CD14-positive monocyte (primary cell): ENCODE measurements around the gene FAAP20. TPM values are rescaled to one million over a fixed set of nuclear protein-coding genes. Genes with fewer than 3 reads are reported as not detected.

Experiments
- DNase-seq, 3 donors: peaks; one replicate each; pipeline ENCODE4 v3.0.0-alpha.2; 2011 to 2022
- H2AFZ ChIP-seq: 2 replicates; pipeline ENCODE4 v1.6.0; 2012; ENCODE audit warnings: mild to moderate bottlenecking, low read depth, low read length, inconsistent platforms; ENCODE audit not compliant: insufficient read depth, poor library complexity, severe bottlenecking
- H3K27ac ChIP-seq, 2 donors: 1 replicate in 1 of 2; 2 replicates in 1 of 2; pipeline ENCODE4 v1.5.1; 2012 to 2013; ENCODE audit warnings: low read length in 2 of 2, control low read depth in 1 of 2, inconsistent platforms in 1 of 2, low read depth in 1 of 2, mild to moderate bottlenecking in 1 of 2
- H3K27me3 ChIP-seq, 2 donors: one replicate each; pipeline versions ENCODE4 v1.6.0 to v1.6.1; 2011 to 2013; ENCODE audit warnings: low read length in 2 of 2; ENCODE audit not compliant: control insufficient read depth in 2 of 2, insufficient read depth in 2 of 2
- H3K36me3 ChIP-seq, 2 donors: replicated peaks in 1 of 2; 1 replicate in 1 of 2; 2 replicates in 1 of 2; pipeline versions ENCODE4 v1.5.1 to v1.6.1; 2012 to 2013; ENCODE audit warnings: low read length in 2 of 2, control low read depth in 1 of 2, inconsistent platforms in 1 of 2, mild to moderate bottlenecking in 1 of 2; ENCODE audit not compliant: insufficient read depth in 2 of 2, control insufficient read depth in 1 of 2
- H3K4me1 ChIP-seq, 2 donors: 1 replicate in 1 of 2; 2 replicates in 1 of 2; pipeline versions ENCODE4 v1.5.1 to v1.6.1; 2012 to 2013; ENCODE audit warnings: low read length in 2 of 2, control low read depth in 1 of 2, inconsistent platforms in 1 of 2, mild to moderate bottlenecking in 1 of 2, moderate library complexity in 1 of 2; ENCODE audit not compliant: insufficient read depth in 2 of 2, control insufficient read depth in 1 of 2
- H3K4me2 ChIP-seq: replicated peaks from 2 replicates; pipeline ENCODE3; 2012; ENCODE audit warnings: low read length, moderate library complexity, mild to moderate bottlenecking; ENCODE audit not compliant: poor library complexity, severe bottlenecking; ENCODE audit errors: extremely low read depth
- H3K4me3 ChIP-seq, 3 experiments: fragments of 200-600 bp in 1 of 3; sonication (generic) in 1 of 3; replicated peaks in 1 of 3; 1 replicate in 2 of 3; 2 replicates in 1 of 3; pipeline ENCODE4 v1.5.1; 2011 to 2013; ENCODE audit warnings: low read length in 3 of 3, mild to moderate bottlenecking in 3 of 3, control low read depth in 2 of 3, low read depth in 2 of 3, inconsistent platforms in 1 of 3, moderate library complexity in 1 of 3
- H3K79me2 ChIP-seq: 2 replicates; pipeline ENCODE4 v1.6.0; 2012; ENCODE audit warnings: mild to moderate bottlenecking, control low read depth, inconsistent platforms, low read length, moderate library complexity; ENCODE audit not compliant: insufficient read depth
- H3K9ac ChIP-seq: 2 replicates; pipeline ENCODE4 v1.6.0; 2017; ENCODE audit warnings: low read length, mild to moderate bottlenecking; ENCODE audit not compliant: insufficient read depth, poor library complexity, severe bottlenecking
- H3K9me3 ChIP-seq, 2 donors: replicated peaks in 1 of 2; 1 replicate in 1 of 2; 2 replicates in 1 of 2; pipeline versions ENCODE4 v1.5.1 to v1.6.1; 2012 to 2013; ENCODE audit warnings: low read length in 2 of 2, control low read depth in 1 of 2; ENCODE audit not compliant: control insufficient read depth in 1 of 2, insufficient read depth in 1 of 2
- H4K20me1 ChIP-seq: 2 replicates; pipeline ENCODE4 v1.6.0; 2012; ENCODE audit warnings: mild to moderate bottlenecking, low read length, control low read depth, moderate library complexity; ENCODE audit not compliant: insufficient read depth
- H3K27ac Mint-ChIP-seq, 7 donors: one replicate each; pipeline ENCODE4 v1.8.0; 2020; ENCODE audit warnings: mild to moderate bottlenecking in 7 of 7, mixed read lengths in 7 of 7, moderate library complexity in 6 of 7, inconsistent platforms in 2 of 7
- H3K27me3 Mint-ChIP-seq, 3 donors: one replicate each; pipeline ENCODE4 v1.8.0; 2021 to 2022; ENCODE audit warnings: low read depth in 3 of 3, mild to moderate bottlenecking in 3 of 3, mixed read lengths in 3 of 3, moderate library complexity in 3 of 3, inconsistent platforms in 1 of 3
- H3K36me3 Mint-ChIP-seq, 2 donors: one replicate each; pipeline ENCODE4 v1.8.0; 2020; ENCODE audit warnings: mixed read lengths in 2 of 2, inconsistent platforms in 1 of 2, mild to moderate bottlenecking in 1 of 2
- H3K4me1 Mint-ChIP-seq: one replicate; pipeline ENCODE4 v1.8.0; 2020; ENCODE audit warnings: mild to moderate bottlenecking, mixed read lengths
- H3K4me3 Mint-ChIP-seq, 2 donors: one replicate each; pipeline ENCODE4 v1.8.0; 2020; ENCODE audit warnings: mild to moderate bottlenecking in 2 of 2, mixed read lengths in 2 of 2, moderate library complexity in 1 of 2
- H3K9me3 Mint-ChIP-seq, 7 donors: one replicate each; pipeline ENCODE4 v1.8.0; 2020 to 2022; ENCODE audit warnings: mixed read lengths in 7 of 7, mild to moderate bottlenecking in 6 of 7, moderate library complexity in 6 of 7, inconsistent platforms in 2 of 7
- WGBS: methylation state at CpG from one replicate; pipeline ENCODE4 v1.1.5; 2013; ENCODE audit warnings: missing lambda C conversion rate; ENCODE audit not compliant: insufficient coverage; 5-methylcytosine and 5-hydroxymethylcytosine counted together
- intact Hi-C, 2 donors: fragments of 100-400 bp; cut with micrococcal nuclease; formaldehyde crosslinking; loops; one replicate each; pipeline versions ENCODE4 v1.15.0 to v1.15.1; 2023
- polyA plus RNA-seq, 3 donors: library from polyadenylated mRNA; depleted of rRNA in 1 of 3; unstranded in 2 of 3; stranded (reverse) in 1 of 3; fragments of 300-500 nt in 2 of 3; fragments of >200 nt in 1 of 3; fragmentation: Illumina TruSeq in 2 of 3; gene quantifications; 1 replicate in 2 of 3; 2 replicates in 1 of 3; pipeline ENCODE4 v1.2.3, GENCODE V29; 2012 to 2021
- TF ChIP-seq, protein P1 (sequence below): fragments of 200-600 bp; IDR thresholded peaks from one replicate; pipeline ENCODE4 v1.8.0; 2022; ENCODE audit warnings: antibody characterized with exemption, mild to moderate bottlenecking

Gene FAAP20
- polyA plus RNA-seq, 3 donors: 11.8 to 49.3 (median 35.1) TPM

DNA sequence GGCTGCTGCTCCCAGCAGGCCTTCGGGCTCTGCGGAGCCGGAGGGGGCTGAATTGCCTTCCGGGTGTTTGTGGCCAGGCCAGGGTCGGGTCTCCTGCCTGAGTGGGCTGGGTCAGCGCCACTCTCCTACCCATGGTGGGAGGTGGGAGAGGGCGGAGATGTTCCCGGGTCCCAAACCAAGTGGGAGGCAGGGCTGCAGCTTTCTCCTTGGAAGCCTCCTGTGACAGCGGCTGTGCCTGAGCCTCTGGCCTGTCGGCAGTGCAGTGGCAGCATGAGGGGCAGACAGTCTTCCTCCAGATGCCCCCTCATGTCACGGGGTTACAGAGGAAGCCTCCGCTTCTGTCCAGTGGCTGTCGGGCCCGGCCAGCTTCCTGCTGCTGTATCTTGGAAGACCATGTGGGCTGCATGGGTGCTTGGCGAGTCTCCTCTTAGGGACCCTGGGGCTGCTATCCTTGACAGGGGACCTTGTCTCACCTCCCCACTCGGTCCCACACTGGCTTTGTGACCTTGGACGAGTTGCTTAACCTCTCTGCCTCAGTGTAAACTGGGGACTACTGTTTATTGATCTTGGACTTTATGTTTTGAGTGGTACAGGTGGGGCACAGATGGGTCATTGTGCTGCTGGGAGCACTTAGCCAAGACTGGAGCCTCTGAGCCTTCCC, 37.8 kb upstream of the FAAP20 start:
- Mint-ChIP-seq H3K27ac (peak overlapping the region; percentile 38 to 92 (median 88)), H3K4me1 (peaks cover 80% of the 10 kb centered on the region), H3K4me3 (peak overlapping the region; percentile 99 to 100), H3K9me3 (peaks cover 0 to 5% (median 0%) of the 10 kb centered on the region in 7 donors), H3K36me3 (peaks cover 21 to 39% of the 10 kb centered on the region in 2 donors), H3K27me3 (peaks cover 1 to 16% (median 2%) of the 10 kb centered on the region in 3 donors)
- Histone ChIP-seq H3K9me3 (no peaks in the 10 kb centered on the region), H3K36me3 (no peaks in the 10 kb centered on the region), H3K27ac (peak overlapping the region in 1 of 2 donors; percentile 23), H2AFZ (no peak overlapping the region), H3K4me1 (peaks cover 83 to 87% of the 10 kb centered on the region in 2 donors), H3K79me2 (peaks cover 74% of the 10 kb centered on the region), H3K9ac (no peak overlapping the region), H3K27me3 (no peaks in the 10 kb centered on the region), H3K4me2 (peak overlapping the region; percentile 93), H3K4me3 (peak overlapping the region in 2 of 3 experiments; percentile 27 to 80), H4K20me1 (peaks cover 83% of the 10 kb centered on the region)
- DNase-seq: no peak
- TF ChIP-seq, protein P1, sequence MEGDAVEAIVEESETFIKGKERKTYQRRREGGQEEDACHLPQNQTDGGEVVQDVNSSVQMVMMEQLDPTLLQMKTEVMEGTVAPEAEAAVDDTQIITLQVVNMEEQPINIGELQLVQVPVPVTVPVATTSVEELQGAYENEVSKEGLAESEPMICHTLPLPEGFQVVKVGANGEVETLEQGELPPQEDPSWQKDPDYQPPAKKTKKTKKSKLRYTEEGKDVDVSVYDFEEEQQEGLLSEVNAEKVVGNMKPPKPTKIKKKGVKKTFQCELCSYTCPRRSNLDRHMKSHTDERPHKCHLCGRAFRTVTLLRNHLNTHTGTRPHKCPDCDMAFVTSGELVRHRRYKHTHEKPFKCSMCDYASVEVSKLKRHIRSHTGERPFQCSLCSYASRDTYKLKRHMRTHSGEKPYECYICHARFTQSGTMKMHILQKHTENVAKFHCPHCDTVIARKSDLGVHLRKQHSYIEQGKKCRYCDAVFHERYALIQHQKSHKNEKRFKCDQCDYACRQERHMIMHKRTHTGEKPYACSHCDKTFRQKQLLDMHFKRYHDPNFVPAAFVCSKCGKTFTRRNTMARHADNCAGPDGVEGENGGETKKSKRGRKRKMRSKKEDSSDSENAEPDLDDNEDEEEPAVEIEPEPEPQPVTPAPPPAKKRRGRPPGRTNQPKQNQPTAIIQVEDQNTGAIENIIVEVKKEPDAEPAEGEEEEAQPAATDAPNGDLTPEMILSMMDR: no peak
- 54% methylated on average over 11 of the region's 17 CpGs for WGBS
- intact Hi-C loops: no loop called here

DNA sequence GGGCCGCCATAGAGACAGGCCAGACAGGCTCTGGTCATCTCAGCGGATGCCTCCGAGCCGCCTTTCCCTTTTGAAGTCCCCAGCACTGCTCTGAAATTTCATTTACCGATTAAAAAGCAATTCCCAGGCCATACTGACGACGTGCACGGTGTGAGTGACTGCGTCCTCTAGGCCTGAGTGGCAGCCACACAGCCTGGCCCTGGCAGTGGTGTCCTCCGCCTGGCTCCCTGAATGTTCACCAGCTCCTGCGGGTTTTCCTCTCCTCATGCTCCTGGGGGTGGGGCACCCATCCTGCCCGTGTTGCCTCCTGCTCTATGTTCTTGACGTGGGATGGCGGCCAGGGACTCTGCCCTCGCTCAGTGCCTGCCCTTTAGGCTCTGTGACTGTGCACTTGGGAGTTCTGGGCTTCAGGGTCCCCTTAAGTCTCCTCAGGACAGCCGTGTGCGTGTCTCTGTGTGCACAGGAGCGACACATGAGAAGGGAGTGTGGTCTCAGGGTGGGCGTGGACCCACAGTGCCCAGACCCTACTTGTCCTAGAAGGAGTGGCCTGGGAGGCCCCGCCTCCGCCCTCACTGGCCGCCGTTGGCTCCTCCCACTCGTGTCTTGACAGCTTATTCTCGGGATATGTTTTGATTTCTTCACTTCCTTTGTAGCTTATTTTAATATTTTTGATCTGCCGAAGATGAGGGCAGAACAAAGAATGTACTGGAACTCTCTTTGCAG, 37.1 kb upstream of the FAAP20 start:
- Histone ChIP-seq H3K4me2 (peak overlapping the region; percentile 93), H3K4me1 (peaks cover 78 to 84% of the 10 kb centered on the region in 2 donors), H3K36me3 (no peaks in the 10 kb centered on the region), H3K27me3 (peaks cover 0 to 2% of the 10 kb centered on the region in 2 donors), H3K79me2 (peaks cover 67% of the 10 kb centered on the region), H3K27ac (peak overlapping the region in 1 of 2 donors; percentile 23), H4K20me1 (peaks cover 76% of the 10 kb centered on the region), H3K9me3 (no peaks in the 10 kb centered on the region), H3K9ac (peak overlapping the region; percentile 48), H2AFZ (no peak overlapping the region), H3K4me3 (peak overlapping the region; percentile 48 to 80 (median 58))
- peak overlapping the region; percentile 60 to 92 (median 87) for H3K27ac Mint-ChIP-seq
- peaks cover 74% of the 10 kb centered on the region for H3K4me1 Mint-ChIP-seq
- H3K4me3 Mint-ChIP-seq: peak overlapping the region; percentile 99 to 100
- TF ChIP-seq, protein P1: no peak
- peak; percentile 35 to 76 (median 58) for DNase-seq
- peaks cover 2 to 16% (median 4%) of the 10 kb centered on the region in 3 donors for H3K27me3 Mint-ChIP-seq
- H3K9me3 Mint-ChIP-seq: peaks cover 0 to 5% (median 0%) of the 10 kb centered on the region in 7 donors
- 57% methylated on average over 20 of the region's 26 CpGs for whole genome bisulfite sequencing
- intact Hi-C loops: loop anchor here in 1 of 2 donors (2.0 kb wide), 1 partner anchor 15 kb away; no protein-coding TSS in a partner anchor
- H3K36me3 Mint-ChIP-seq: peaks cover 14 to 36% of the 10 kb centered on the region in 2 donors
